Vagina (tissue), 2 donors: Measurements from ENCODE around the gene RAB19.

Source experiments
- CTCF ChIP-seq, 3 experiments: fragments of 450-650 bp in 2 of 3; fragments of 200-600 bp in 1 of 3; sonication (generic) in 1 of 3; IDR thresholded peaks; one replicate each; pipeline ENCODE4 v1.5.1; 2017 to 2019; ENCODE audit warnings: antibody characterized with exemption in 3 of 3, mild to moderate bottlenecking in 2 of 3, moderate library complexity in 2 of 3
- POLR2AphosphoS5 ChIP-seq, 2 donors: sonication (generic); formaldehyde crosslinking; IDR thresholded peaks; one replicate each; pipeline ENCODE4 v1.9.0; 2017; ENCODE audit warnings: antibody characterized with exemption in 2 of 2, mild to moderate bottlenecking in 2 of 2, low read depth in 1 of 2; ENCODE audit not compliant: insufficient read depth in 1 of 2

GRCh38 chr7:140358412-140359051 is 45.3 kb upstream of the RAB19 start:
- TF ChIP-seq CTCF (IDR thresholded peaks at IDR 0.05) (no peak), POLR2AphosphoS5 (IDR thresholded peaks at IDR 0.05; ENCODE audit: insufficient read depth in 1 of 2, low read depth in 1 of 2) (no peak)
